ENCODE results near the gene DIABLO. TPM values are rescaled to one million over a fixed set of nuclear protein-coding genes. Genes with fewer than 3 reads are reported as not detected.

Gene DIABLO
- total and polyA plus RNA-seq, 4 donors = 37.5 to 46.8 (median 42.3) TPM

GRCh38 chr12:122185079-122185478, 40.8 kb downstream of the DIABLO start:
- Histone ChIP-seq H3K9me3 (ENCODE audit: control insufficient read depth in 4 of 4, insufficient read depth in 3 of 4, low read length in 3 of 4) (no peaks in the 10 kb centered on the region), H3K27me3 (ENCODE audit: control insufficient read depth in 3 of 3, insufficient read depth in 3 of 3, low read length in 2 of 3) (peaks cover 0 to 2% (median 0%) of the 10 kb centered on the region in 3 donors), H3K36me3 (ENCODE audit: control insufficient read depth in 4 of 4, insufficient read depth in 4 of 4, low read length in 4 of 4) (no peaks in the 10 kb centered on the region), H3K9ac (ENCODE audit: insufficient read depth in 1 of 2, low read length in 2 of 2) (no peak overlapping the region), H3K4me3 (no peak overlapping the region), H3K27ac (ENCODE audit: low read depth in 1 of 2, low read length in 1 of 2) (no peak overlapping the region), H3K4me1 (ENCODE audit: control insufficient read depth in 5 of 5, insufficient read depth in 5 of 5, low read length in 5 of 5) (peaks cover 0 to 5% (median 0%) of the 10 kb centered on the region in 5 donors)
- TF ChIP-seq CTCF (IDR thresholded peaks at IDR 0.05; ENCODE audit: control extremely low read depth, extremely low read depth) = no peak
- DNase-seq = no peak
- ATAC-seq (ENCODE audit: insufficient read depth, low FRiP score) = no peak
- WGBS, 2 donors = 94 to 97% methylated on average over 7 of the region's 7 CpGs

- ATAC-seq (ENCODE audit: insufficient read depth, low FRiP score) = no peak
- 33 to 68% methylated on average over 18 of the region's 18 CpGs for WGBS, 2 donors
Measured at GRCh38 chr12:122184517-122184916, 41.3 kb downstream of the DIABLO start.

GRCh38 chr12:122183588-122183940, 42.3 kb downstream of the DIABLO start:
- Histone ChIP-seq H3K27me3 (ENCODE audit: control insufficient read depth in 3 of 3, insufficient read depth in 3 of 3, low read length in 2 of 3) (peaks cover 0 to 2% (median 0%) of the 10 kb centered on the region in 3 donors), H3K27ac (ENCODE audit: low read depth in 1 of 2, low read length in 1 of 2) (no peak overlapping the region), H3K4me3 (no peak overlapping the region), H3K9ac (ENCODE audit: insufficient read depth in 1 of 2, low read length in 2 of 2) (peak overlapping the region in 1 of 2 donors; percentile 23), H3K9me3 (ENCODE audit: control insufficient read depth in 4 of 4, insufficient read depth in 3 of 4, low read length in 3 of 4) (no peaks in the 10 kb centered on the region), H3K4me1 (ENCODE audit: control insufficient read depth in 5 of 5, insufficient read depth in 5 of 5, low read length in 5 of 5) (peaks cover 0 to 5% (median 0%) of the 10 kb centered on the region in 5 donors), H3K36me3 (ENCODE audit: control insufficient read depth in 4 of 4, insufficient read depth in 4 of 4, low read length in 4 of 4) (no peaks in the 10 kb centered on the region)
- WGBS, 2 donors = 76 to 85% methylated on average over 10 of the region's 10 CpGs
- no peak for TF ChIP-seq CTCF (IDR thresholded peaks at IDR 0.05; ENCODE audit: control extremely low read depth, extremely low read depth)
- DNase-seq (no peak), ATAC-seq (ENCODE audit: insufficient read depth, low FRiP score) (no peak)

More at GRCh38 chr12:122184517-122184916, 41.3 kb downstream of the DIABLO start:
- peaks cover 0 to 5% (median 0%) of the 10 kb centered on the region in 5 donors for H3K4me1 ChIP-seq (ENCODE audit: control insufficient read depth in 5 of 5, insufficient read depth in 5 of 5, low read length in 5 of 5)
- no peaks in the 10 kb centered on the region for H3K9me3 ChIP-seq (ENCODE audit: control insufficient read depth in 4 of 4, insufficient read depth in 3 of 4, low read length in 3 of 4)
- no peak overlapping the region for H3K4me3 ChIP-seq
- no peak overlapping the region for H3K27ac ChIP-seq (ENCODE audit: low read depth in 1 of 2, low read length in 1 of 2)
- peaks cover 0 to 2% (median 0%) of the 10 kb centered on the region in 3 donors for H3K27me3 ChIP-seq (ENCODE audit: control insufficient read depth in 3 of 3, insufficient read depth in 3 of 3, low read length in 2 of 3)
- no peak overlapping the region for H3K9ac ChIP-seq (ENCODE audit: insufficient read depth in 1 of 2, low read length in 2 of 2)
- DNase-seq = no peak
- no peak for TF ChIP-seq CTCF (IDR thresholded peaks at IDR 0.05; ENCODE audit: control extremely low read depth, extremely low read depth)
- H3K36me3 ChIP-seq (ENCODE audit: control insufficient read depth in 4 of 4, insufficient read depth in 4 of 4, low read length in 4 of 4) = no peaks in the 10 kb centered on the region
